Hepatocyte (in vitro differentiated cells): ENCODE measurements around the gene DENND1A. TPM values are rescaled to one million over a fixed set of nuclear protein-coding genes. Genes with fewer than 3 reads are reported as not detected.

Experiments
- DNase-seq: peaks from one replicate; pipeline ENCODE4 v3.0.0-alpha.2; 2016; ENCODE audit warnings: low spot score
- H2AFZ ChIP-seq: fragments of 200-600 bp; sonication (generic); 2 replicates; pipeline ENCODE4 v1.6.0; 2016; ENCODE audit warnings: antibody characterized with exemption, mild to moderate bottlenecking
- H3K27ac ChIP-seq: fragments of 200-600 bp; sonication (generic); 2 replicates; pipeline ENCODE4 v1.5.1; 2016; ENCODE audit warnings: mild to moderate bottlenecking
- H3K27me3 ChIP-seq: fragments of 200-600 bp; sonication (generic); 2 replicates; pipeline ENCODE4 v1.6.1; 2016
- H3K36me3 ChIP-seq: fragments of 200-600 bp; sonication (generic); replicated peaks from 2 replicates; pipeline ENCODE4 v1.5.1; 2016; ENCODE audit warnings: low read depth; ENCODE audit not compliant: insufficient read depth
- H3K4me1 ChIP-seq: fragments of 200-600 bp; sonication (generic); 2 replicates; pipeline ENCODE4 v1.5.1; 2016; ENCODE audit warnings: mild to moderate bottlenecking, moderate library complexity; ENCODE audit not compliant: insufficient read depth
- H3K4me2 ChIP-seq: fragments of 200-600 bp; sonication (generic); 2 replicates; pipeline ENCODE4 v1.6.0; 2016
- H3K4me3 ChIP-seq: fragments of 200-600 bp; sonication (generic); 2 replicates; pipeline ENCODE4 v1.5.1; 2016; ENCODE audit warnings: mild to moderate bottlenecking
- H3K79me2 ChIP-seq: fragments of 200-600 bp; sonication (generic); 2 replicates; pipeline ENCODE4 v1.6.0; 2017; ENCODE audit warnings: mild to moderate bottlenecking
- H3K9me2 ChIP-seq: fragments of 200-600 bp; sonication (generic); replicated peaks from 2 replicates; pipeline ENCODE4 v1.6.0; 2017; ENCODE audit warnings: mild to moderate bottlenecking; ENCODE audit not compliant: insufficient read depth
- H3K9me3 ChIP-seq: fragments of 200-600 bp; sonication (generic); 2 replicates; pipeline ENCODE4 v1.5.1; 2016; ENCODE audit warnings: low read depth, mild to moderate bottlenecking
- H4K20me1 ChIP-seq: fragments of 200-600 bp; sonication (generic); 2 replicates; pipeline ENCODE4 v1.6.0; 2016; ENCODE audit warnings: mild to moderate bottlenecking; ENCODE audit not compliant: insufficient read depth, poor library complexity, severe bottlenecking
- EZH2 ChIP-seq: fragments of 200-600 bp; sonication (generic); IDR thresholded peaks from 2 replicates; pipeline ENCODE4 v1.6.1; 2016; ENCODE audit warnings: antibody characterized with exemption, mild to moderate bottlenecking, borderline replicate concordance
- EZH2phosphoT487 ChIP-seq: fragments of 200-600 bp; sonication (generic); IDR thresholded peaks from one replicate; pipeline ENCODE4 v1.6.1; 2018; ENCODE audit warnings: antibody characterized with exemption, mild to moderate bottlenecking, low read depth, moderate library complexity; ENCODE audit not compliant: unreplicated experiment, severe bottlenecking
- WGBS: methylation state at CpG from one replicate; pipeline ENCODE4 v1.1.6; 2016; ENCODE audit warnings: low lambda C conversion rate; ENCODE audit errors: missing lambda C conversion rate; 5-methylcytosine and 5-hydroxymethylcytosine counted together
- polyA plus RNA-seq: library from polyadenylated mRNA; unstranded; fragments of >200 nt; fragmentation: Nextera tagmentation; extraction: Ambion mirVana; gene quantifications from 2 replicates; pipeline ENCODE4 v1.2.1, GENCODE V29; 2016
- total RNA-seq: library from RNA; depleted of rRNA; stranded (reverse); fragments of >200 nt; gene quantifications from 2 replicates; pipeline ENCODE4 v1.2.3, GENCODE V29; 2014
- TF ChIP-seq, protein P1 (sequence below): fragments of 200-600 bp; sonication (generic); IDR thresholded peaks from 2 replicates; pipeline ENCODE4 v1.5.1; 2016; ENCODE audit warnings: antibody characterized with exemption, mild to moderate bottlenecking; ENCODE audit not compliant: poor library complexity

Gene DENND1A
- total and polyA plus RNA-seq, 2 experiments from 2014 or later, result 24.0 to 28.9 TPM

DNA sequence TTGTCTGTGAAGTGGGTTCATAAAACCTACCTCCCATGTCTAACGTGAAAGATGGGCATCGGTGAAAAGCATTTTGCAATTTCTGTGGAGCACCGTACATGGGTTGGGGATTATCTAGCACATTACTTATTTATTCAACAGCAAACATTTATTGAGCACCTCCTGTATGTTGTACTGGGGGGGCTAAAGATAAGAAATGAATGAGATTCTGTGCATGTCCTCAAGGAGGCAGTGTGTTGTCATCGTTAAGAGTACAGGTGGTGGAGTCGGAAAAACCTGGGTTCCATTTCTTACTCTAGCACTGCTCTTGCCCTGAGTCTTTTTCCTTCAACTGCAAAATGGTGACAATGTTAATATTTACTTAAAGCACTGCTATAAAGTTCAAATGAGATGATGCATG lies 30.4 kb upstream of the DENND1A start:
- Histone ChIP-seq H2AFZ (no peak overlapping the region), H3K4me1 (no peaks in the 10 kb centered on the region), H3K9me2 (no peaks in the 10 kb centered on the region), H3K36me3 (no peaks in the 10 kb centered on the region), H4K20me1 (no peaks in the 10 kb centered on the region), H3K4me2 (no peak overlapping the region), H3K27me3 (peaks cover 19% of the 10 kb centered on the region), H3K27ac (no peak overlapping the region), H3K9me3 (no peaks in the 10 kb centered on the region), H3K79me2 (no peaks in the 10 kb centered on the region), H3K4me3 (no peak overlapping the region)
- DNase-seq, result no peak
- WGBS, result 86% methylated on average over 5 of the region's 5 CpGs
- TF ChIP-seq, protein P1, sequence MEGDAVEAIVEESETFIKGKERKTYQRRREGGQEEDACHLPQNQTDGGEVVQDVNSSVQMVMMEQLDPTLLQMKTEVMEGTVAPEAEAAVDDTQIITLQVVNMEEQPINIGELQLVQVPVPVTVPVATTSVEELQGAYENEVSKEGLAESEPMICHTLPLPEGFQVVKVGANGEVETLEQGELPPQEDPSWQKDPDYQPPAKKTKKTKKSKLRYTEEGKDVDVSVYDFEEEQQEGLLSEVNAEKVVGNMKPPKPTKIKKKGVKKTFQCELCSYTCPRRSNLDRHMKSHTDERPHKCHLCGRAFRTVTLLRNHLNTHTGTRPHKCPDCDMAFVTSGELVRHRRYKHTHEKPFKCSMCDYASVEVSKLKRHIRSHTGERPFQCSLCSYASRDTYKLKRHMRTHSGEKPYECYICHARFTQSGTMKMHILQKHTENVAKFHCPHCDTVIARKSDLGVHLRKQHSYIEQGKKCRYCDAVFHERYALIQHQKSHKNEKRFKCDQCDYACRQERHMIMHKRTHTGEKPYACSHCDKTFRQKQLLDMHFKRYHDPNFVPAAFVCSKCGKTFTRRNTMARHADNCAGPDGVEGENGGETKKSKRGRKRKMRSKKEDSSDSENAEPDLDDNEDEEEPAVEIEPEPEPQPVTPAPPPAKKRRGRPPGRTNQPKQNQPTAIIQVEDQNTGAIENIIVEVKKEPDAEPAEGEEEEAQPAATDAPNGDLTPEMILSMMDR, result no peak
- TF ChIP-seq EZH2phosphoT487 (no peak), EZH2 (no peak)

DNA sequence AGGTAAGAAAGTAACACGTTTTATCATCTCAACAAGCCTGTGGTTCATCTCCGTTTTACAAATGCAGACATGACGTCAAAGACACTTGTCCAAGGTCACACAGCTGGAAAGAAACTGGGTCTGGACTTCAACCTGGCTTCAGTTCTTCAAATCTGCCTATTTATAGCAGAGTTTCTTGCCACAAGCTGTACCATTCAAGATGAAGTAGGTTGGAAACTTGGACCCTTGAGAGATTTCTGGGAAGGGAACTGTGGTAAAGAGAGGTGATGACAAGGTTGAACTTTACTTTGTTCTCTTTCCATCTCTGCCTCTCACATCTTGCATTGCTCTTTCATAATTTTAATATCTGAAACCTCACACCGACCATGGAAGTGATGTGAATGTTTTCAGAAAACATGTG lies 29.9 kb upstream of the DENND1A start:
- 87% methylated on average over 4 of the region's 4 CpGs for WGBS
- H3K4me1 ChIP-seq, result no peaks in the 10 kb centered on the region
- H3K79me2 ChIP-seq, result no peaks in the 10 kb centered on the region
- DNase-seq, result no peak
- no peaks in the 10 kb centered on the region for H4K20me1 ChIP-seq
- no peak overlapping the region for H3K4me3 ChIP-seq
- H3K9me3 ChIP-seq, result no peaks in the 10 kb centered on the region
- no peaks in the 10 kb centered on the region for H3K36me3 ChIP-seq
- H3K27ac ChIP-seq, result no peak overlapping the region
- H3K27me3 ChIP-seq, result peaks cover 19% of the 10 kb centered on the region
- H3K4me2 ChIP-seq, result no peak overlapping the region
- H3K9me2 ChIP-seq, result no peaks in the 10 kb centered on the region
- no peak overlapping the region for H2AFZ ChIP-seq
- TF ChIP-seq, protein P1, result no peak
- no peak for TF ChIP-seq EZH2
- no peak for TF ChIP-seq EZH2phosphoT487

DNA sequence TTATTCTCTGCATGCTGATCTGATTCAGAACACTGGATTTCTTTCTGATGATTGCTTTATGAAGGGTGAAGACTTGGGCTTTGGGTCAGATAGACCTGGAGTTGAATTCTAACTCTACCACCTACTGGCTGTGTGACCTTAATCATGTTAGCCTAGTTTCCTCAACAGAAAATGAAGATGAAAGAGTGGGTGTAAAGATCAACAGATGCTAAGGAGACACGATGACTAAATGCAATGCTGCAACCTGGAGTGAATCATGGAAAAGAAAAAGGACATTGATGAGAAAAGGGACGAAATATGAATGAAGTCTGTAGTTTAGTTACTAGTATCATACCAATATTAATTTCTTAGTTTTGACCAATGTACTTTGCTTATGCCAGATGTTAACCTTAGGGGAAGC lies 27.8 kb upstream of the DENND1A start:
- H3K79me2 ChIP-seq, result no peaks in the 10 kb centered on the region
- H3K27me3 ChIP-seq, result peaks cover 17% of the 10 kb centered on the region
- no peaks in the 10 kb centered on the region for H3K9me3 ChIP-seq
- H3K9me2 ChIP-seq, result no peaks in the 10 kb centered on the region
- H4K20me1 ChIP-seq, result no peaks in the 10 kb centered on the region
- TF ChIP-seq, protein P1, result no peak
- TF ChIP-seq EZH2phosphoT487 (no peak), EZH2 (no peak)
- H3K4me1 ChIP-seq, result no peaks in the 10 kb centered on the region
- no peak overlapping the region for H3K4me3 ChIP-seq
- H2AFZ ChIP-seq, result no peak overlapping the region
- no peak overlapping the region for H3K4me2 ChIP-seq
- no peak overlapping the region for H3K27ac ChIP-seq
- 88% methylated on average over 2 of the region's 2 CpGs for WGBS
- H3K36me3 ChIP-seq, result no peaks in the 10 kb centered on the region
- DNase-seq, result no peak
